Erythroblast (primary cell): ENCODE data around the gene TRAPPC1.
"Not testable (repeated sequence)": the region's sequence is repeated elsewhere in the genome, so short reads cannot be mapped to it uniquely, and the experiment has no call there.

Source experiments
- GATA1 ChIP-seq: IDR thresholded peaks from 2 replicates; pipeline ENCODE4 v1.6.1; 2011; ENCODE audit warnings: low read depth, mild to moderate bottlenecking, control low read depth, low read length, moderate library complexity
- POLR2A ChIP-seq: IDR thresholded peaks from 2 replicates; pipeline ENCODE4 v1.6.1; 2011; ENCODE audit warnings: mild to moderate bottlenecking, low read length

DNA sequence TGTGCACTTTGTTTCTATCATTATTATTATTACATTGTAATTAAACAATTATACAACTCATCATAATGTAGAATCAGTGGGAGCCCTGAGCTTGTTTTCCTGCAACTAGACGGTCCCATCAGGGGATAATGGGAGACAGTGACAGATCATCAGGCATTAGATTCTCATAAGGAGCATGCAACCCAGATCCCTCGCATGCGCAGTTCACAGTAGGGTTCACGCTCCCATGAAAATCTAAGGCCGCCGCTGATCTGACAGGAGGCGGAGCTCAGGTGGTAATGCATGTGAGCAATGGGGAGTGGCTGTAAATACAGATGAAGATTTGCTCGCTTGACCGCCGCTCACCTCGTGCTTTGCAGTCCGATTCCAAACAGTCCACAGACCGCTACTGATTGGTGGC is 21.5 kb upstream of the TRAPPC1 start:
- not testable (repeated sequence) for TF ChIP-seq POLR2A, GATA1
